Suprapubic skin (tissue), 2 donors: Measurements from ENCODE around the gene DDR2.

ENCODE experiments used
- EP300 ChIP-seq: sonication (generic); formaldehyde crosslinking; IDR thresholded peaks from one replicate; pipeline ENCODE4 v1.6.1; 2017; ENCODE audit warnings: antibody characterized with exemption
- POLR2A ChIP-seq, 2 donors: fragments of 450-650 bp; IDR thresholded peaks; one replicate each; pipeline ENCODE4 v1.6.1; 2017; ENCODE audit warnings: antibody characterized with exemption in 2 of 2, mild to moderate bottlenecking in 2 of 2, moderate library complexity in 2 of 2

- TF ChIP-seq EP300 (no peak), POLR2A (IDR thresholded peaks at IDR 0.05) (no peak)
These were observed 35.3 kb downstream of the DDR2 start for GRCh38 chr1:162667381-162668080.
